ENCODE results near the gene VGLL4.

The VGLL4 gene

DNA sequence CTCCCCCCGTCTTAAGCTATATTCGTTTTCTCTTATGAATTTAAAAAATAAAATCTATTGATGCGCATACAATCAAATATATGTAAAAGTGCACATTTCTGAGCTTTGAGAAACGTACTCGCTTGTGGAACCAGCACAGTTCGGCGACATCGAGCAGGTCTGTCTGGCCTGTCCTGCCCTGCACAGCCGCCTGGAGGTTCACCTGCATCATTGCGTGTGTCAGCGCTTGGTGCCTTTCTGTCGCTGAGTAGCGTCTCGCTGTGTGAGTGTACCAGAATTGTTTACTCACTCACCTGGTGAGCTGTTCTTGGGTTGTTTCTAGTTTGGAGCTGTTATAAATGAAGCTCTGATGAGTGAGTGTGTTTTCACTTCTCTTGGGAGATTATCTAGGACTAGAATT is 104.0 kb downstream of the VGLL4 start:
- H3K4me2 ChIP-seq = no peak overlapping the region
- no peaks in the 10 kb centered on the region for H3K36me3 ChIP-seq (ENCODE audit: insufficient read depth)
- H3K27ac ChIP-seq = no peak overlapping the region
- H3K27me3 ChIP-seq (ENCODE audit: insufficient read depth, low read depth) = no peaks in the 10 kb centered on the region
- no peaks in the 10 kb centered on the region for H3K4me1 ChIP-seq (ENCODE audit: low read depth, poor library complexity, severe bottlenecking)
- no peak overlapping the region for H3K4me3 ChIP-seq (IDR thresholded peaks at IDR 0.05; ENCODE audit: insufficient read depth, low read depth, low read length)
- H4K20me1 ChIP-seq (ENCODE audit: insufficient read depth) = no peaks in the 10 kb centered on the region
- no peak overlapping the region for H3K9ac ChIP-seq
- H3K79me2 ChIP-seq (ENCODE audit: insufficient read depth, low read depth) = no peaks in the 10 kb centered on the region
- TF ChIP-seq, protein P1, sequence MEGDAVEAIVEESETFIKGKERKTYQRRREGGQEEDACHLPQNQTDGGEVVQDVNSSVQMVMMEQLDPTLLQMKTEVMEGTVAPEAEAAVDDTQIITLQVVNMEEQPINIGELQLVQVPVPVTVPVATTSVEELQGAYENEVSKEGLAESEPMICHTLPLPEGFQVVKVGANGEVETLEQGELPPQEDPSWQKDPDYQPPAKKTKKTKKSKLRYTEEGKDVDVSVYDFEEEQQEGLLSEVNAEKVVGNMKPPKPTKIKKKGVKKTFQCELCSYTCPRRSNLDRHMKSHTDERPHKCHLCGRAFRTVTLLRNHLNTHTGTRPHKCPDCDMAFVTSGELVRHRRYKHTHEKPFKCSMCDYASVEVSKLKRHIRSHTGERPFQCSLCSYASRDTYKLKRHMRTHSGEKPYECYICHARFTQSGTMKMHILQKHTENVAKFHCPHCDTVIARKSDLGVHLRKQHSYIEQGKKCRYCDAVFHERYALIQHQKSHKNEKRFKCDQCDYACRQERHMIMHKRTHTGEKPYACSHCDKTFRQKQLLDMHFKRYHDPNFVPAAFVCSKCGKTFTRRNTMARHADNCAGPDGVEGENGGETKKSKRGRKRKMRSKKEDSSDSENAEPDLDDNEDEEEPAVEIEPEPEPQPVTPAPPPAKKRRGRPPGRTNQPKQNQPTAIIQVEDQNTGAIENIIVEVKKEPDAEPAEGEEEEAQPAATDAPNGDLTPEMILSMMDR (conservative IDR thresholded peaks at IDR 0.05; ENCODE audit: low read depth, low read length) = no peak
- H2AFZ ChIP-seq (ENCODE audit: low read depth) = no peak overlapping the region

DNA sequence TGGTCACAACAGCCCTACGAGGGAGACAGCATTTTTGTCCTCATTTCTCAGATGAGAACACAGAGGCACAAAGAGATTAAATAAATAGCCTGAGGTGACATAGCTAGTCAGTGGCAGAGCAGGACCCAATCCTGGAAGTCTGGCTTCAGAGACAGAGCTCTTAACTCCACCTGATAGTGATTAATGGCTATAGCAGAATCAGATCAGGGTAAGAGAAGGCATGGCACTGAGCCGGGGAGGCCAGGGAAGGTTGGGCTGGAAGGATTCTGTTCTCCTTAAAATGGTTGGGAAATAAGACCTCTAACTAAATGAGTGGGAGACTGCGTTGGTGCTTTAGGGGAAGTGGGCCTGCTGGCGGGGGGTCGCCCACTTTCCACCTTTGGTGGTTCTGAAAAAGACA is 104.5 kb downstream of the VGLL4 start:
- TF ChIP-seq, protein P1 (conservative IDR thresholded peaks at IDR 0.05; ENCODE audit: low read depth, low read length) = no peak
- Histone ChIP-seq H3K79me2 (ENCODE audit: insufficient read depth, low read depth) (no peaks in the 10 kb centered on the region), H3K36me3 (ENCODE audit: insufficient read depth) (no peaks in the 10 kb centered on the region), H2AFZ (ENCODE audit: low read depth) (no peak overlapping the region), H3K27ac (no peak overlapping the region), H3K27me3 (ENCODE audit: insufficient read depth, low read depth) (no peaks in the 10 kb centered on the region), H3K4me3 (IDR thresholded peaks at IDR 0.05; ENCODE audit: insufficient read depth, low read depth, low read length) (no peak overlapping the region), H3K4me2 (no peak overlapping the region), H4K20me1 (ENCODE audit: insufficient read depth) (no peaks in the 10 kb centered on the region), H3K9ac (no peak overlapping the region), H3K4me1 (ENCODE audit: low read depth, poor library complexity, severe bottlenecking) (no peaks in the 10 kb centered on the region)

DNA sequence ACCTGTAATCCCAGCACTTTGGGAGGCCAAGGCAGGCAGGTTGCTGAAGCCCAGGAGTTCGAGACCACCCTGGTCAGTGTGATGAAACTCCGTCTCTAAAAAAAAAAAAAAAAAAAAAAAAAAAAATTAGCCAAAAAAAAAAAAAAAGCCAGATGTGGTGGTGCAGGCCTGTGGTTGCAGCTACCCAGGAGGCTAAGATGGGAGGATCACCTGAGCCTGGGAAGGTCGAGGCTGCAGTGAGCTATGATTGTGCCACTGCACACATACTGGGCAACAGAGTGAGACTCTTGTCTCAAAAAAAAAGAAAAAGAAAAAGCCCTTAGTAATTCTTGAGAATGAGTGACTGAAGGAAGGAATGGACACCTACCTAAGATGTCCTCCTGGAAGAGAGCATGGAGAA is 105.1 kb downstream of the VGLL4 start:
- H3K27ac ChIP-seq = no peak overlapping the region
- H3K4me3 ChIP-seq (IDR thresholded peaks at IDR 0.05; ENCODE audit: insufficient read depth, low read depth, low read length) = no peak overlapping the region
- H3K9ac ChIP-seq = no peak overlapping the region
- H3K4me2 ChIP-seq = no peak overlapping the region
- no peaks in the 10 kb centered on the region for H4K20me1 ChIP-seq (ENCODE audit: insufficient read depth)
- TF ChIP-seq, protein P1 (conservative IDR thresholded peaks at IDR 0.05; ENCODE audit: low read depth, low read length) = no peak
- no peaks in the 10 kb centered on the region for H3K27me3 ChIP-seq (ENCODE audit: insufficient read depth, low read depth)
- no peaks in the 10 kb centered on the region for H3K79me2 ChIP-seq (ENCODE audit: insufficient read depth, low read depth)
- H3K36me3 ChIP-seq (ENCODE audit: insufficient read depth) = no peaks in the 10 kb centered on the region
- no peaks in the 10 kb centered on the region for H3K4me1 ChIP-seq (ENCODE audit: low read depth, poor library complexity, severe bottlenecking)
- no peak overlapping the region for H2AFZ ChIP-seq (ENCODE audit: low read depth)

DNA sequence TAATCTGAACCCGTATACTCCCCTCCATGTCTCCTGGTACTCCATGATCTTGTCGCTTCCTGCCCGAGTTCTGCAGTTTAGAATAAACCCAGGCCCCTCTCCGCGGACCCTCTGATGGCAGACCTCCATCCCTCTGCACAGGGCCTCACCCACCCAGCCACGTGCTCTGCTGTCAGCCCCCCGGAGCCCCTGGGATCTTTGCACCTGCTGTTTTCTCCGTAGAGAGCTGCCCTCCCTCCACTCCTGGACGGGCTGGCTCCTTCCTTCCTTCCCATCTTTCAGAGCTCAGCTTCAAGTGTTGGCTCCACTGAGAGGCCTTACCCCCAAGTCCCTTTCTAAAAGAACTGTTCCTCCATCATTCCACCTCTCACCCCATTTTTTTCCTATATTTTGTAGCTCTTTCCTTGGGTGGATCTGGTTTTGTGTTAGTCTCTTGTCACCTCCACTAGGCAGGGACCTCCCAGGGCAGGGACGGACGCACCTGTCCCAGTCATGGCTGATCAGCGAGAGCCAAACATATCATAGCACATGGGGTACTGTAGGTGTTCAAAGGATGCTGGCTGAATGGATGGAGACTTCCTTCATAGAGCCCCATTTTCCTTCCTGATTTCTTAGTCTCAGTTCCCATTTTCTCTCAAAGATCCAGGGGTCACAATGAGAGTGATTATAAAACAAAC is 106.6 kb downstream of the VGLL4 start:
- no peak overlapping the region for H3K27ac ChIP-seq
- H3K36me3 ChIP-seq (ENCODE audit: insufficient read depth) = no peaks in the 10 kb centered on the region
- no peaks in the 10 kb centered on the region for H4K20me1 ChIP-seq (ENCODE audit: insufficient read depth)
- TF ChIP-seq, protein P1 (conservative IDR thresholded peaks at IDR 0.05; ENCODE audit: low read depth, low read length) = no peak
- no peaks in the 10 kb centered on the region for H3K4me1 ChIP-seq (ENCODE audit: low read depth, poor library complexity, severe bottlenecking)
- no peak overlapping the region for H2AFZ ChIP-seq (ENCODE audit: low read depth)
- H3K79me2 ChIP-seq (ENCODE audit: insufficient read depth, low read depth) = no peaks in the 10 kb centered on the region
- H3K9ac ChIP-seq = no peak overlapping the region
- no peak overlapping the region for H3K4me3 ChIP-seq (IDR thresholded peaks at IDR 0.05; ENCODE audit: insufficient read depth, low read depth, low read length)
- no peak overlapping the region for H3K4me2 ChIP-seq
- no peaks in the 10 kb centered on the region for H3K27me3 ChIP-seq (ENCODE audit: insufficient read depth, low read depth)

Measured in KMS-11 (cell line).